ENCODE results near the gene FAM13A.

The FAM13A gene

GRCh38 chr4:88702782-88703181 is 354.2 kb downstream of the FAM13A start:
- no peak for DNase-seq

GRCh38 chr4:88698519-88698918 is 358.5 kb downstream of the FAM13A start:
- DNase-seq, result no peak

- DNase-seq, result peak; percentile 24
Measured at GRCh38 chr4:88697588-88698329, 359.2 kb downstream of the FAM13A start, which contains the start of gene NAP1L5. TSS of gene NAP1L5 (minus strand) at chr4:88697829. CDS start at chr4:88697754, 75 bp downstream.

GRCh38 chr4:88697141-88697540 is 359.8 kb downstream of the FAM13A start:
- no peak for DNase-seq

DNA sequence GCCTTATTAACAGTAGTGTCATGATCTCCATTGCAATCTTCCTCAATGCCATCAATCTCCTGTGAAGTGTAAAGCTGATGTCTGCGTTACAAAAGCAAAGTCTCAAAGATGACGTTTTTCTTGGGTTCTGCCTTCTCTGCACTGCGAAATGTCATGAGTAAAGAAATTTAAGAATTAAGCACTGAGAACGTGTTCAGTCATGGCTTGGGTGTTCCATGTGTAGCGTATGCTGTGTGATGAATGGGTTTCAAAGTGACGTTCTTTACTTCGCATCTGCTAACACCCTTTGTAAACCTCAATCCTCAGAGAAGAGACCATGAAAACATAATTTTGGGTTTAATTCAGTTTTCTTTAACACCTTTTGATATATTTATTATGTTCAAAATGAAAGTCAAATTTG is 360.4 kb downstream of the FAM13A start:
- no peak for DNase-seq

DNA sequence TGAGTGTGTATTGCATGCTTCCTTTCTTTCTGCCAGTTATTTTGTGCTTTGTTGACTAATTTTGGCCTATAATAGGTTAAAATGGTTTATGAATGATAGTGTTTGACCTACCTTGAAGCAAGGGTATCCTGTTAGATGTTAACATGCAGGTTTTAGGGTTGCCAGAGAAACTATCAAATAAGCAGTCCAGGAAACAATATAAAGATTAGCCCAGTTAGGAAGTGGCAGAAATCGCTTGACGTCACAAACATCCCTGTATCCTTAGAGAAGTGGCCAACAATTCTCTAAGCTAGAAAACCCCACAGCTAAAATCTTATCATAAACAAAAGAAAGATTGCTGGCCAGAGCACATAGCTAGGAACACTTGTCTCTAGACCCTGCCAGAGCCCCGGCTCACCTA is 363.2 kb downstream of the FAM13A start:
- DNase-seq, result no peak

DNA sequence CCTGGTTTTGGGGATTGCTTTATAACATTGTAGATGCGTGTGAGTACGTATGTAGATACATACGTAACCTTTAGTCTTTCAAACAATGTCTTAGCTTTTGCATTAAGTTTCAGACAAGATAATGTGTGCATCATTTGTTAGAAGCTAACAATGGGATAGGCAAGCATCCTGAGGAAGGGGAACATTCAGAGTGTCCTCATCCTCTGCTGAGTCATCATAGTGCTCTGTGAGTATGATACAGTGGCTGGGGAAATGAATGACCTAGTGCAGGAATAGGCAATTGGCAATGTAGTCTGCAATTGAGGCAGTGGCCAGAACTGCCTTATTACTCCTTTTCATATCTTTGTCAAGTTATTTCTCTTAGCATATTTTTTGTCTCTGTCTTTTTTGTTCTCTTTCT is 366.6 kb downstream of the FAM13A start:
- DNase-seq, result no peak

DNA sequence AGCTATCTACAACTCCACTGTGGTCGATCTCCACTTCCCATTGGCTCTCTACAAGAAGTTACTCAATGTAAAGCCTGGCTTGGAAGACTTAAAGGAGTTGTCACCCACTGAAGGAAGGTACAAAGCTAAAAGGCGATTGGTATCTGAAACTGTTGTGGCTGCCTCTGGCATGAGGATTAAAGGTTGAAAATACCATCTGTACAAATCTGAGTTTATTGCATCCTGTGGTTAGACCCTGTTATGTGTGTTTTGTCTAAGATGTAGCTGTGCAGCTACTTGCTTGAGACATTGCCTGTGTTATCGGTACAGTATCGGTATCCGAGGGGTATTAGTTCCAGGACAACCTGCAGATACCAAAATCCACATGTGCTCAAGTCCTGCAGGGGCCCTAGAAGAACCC is 375.8 kb downstream of the FAM13A start:
- DNase-seq, result no peak
